GM18867 (cell line): ENCODE data around the gene COX7A2L.
A peak's percentile ranks its signal among the peaks of the same experiment; 100 is the strongest.
"Not testable (repeated sequence)": the region's sequence is repeated elsewhere in the genome, so short reads cannot be mapped to it uniquely, and the experiment has no call there.

ENCODE experiments used
- ATAC-seq: cut with Tn5 transposase; IDR thresholded peaks from one replicate; pipeline ENCODE4 v1.9.1; 2021; ENCODE audit warnings: mild to moderate bottlenecking, moderate library complexity; ENCODE audit not compliant: unreplicated experiment

Gene COX7A2L

GRCh38 chr2:42360890-42361727 is at the start of gene COX7A2L:
TSS of gene COX7A2L (minus strand) at chr2:42361217. CDS start at chr2:42361161, 56 bp downstream.
- peak; percentile 90 for ATAC-seq

- no peak for ATAC-seq
Observed at GRCh38 chr2:42408009-42408408, 47.0 kb upstream of the COX7A2L start.

GRCh38 chr2:42407476-42407875 is 46.5 kb upstream of the COX7A2L start:
- no peak for ATAC-seq

- ATAC-seq = no peak
Observed at GRCh38 chr2:42404676-42405075, 43.7 kb upstream of the COX7A2L start.

GRCh38 chr2:42401773-42402172 is 40.8 kb upstream of the COX7A2L start:
- no peak for ATAC-seq

GRCh38 chr2:42398052-42398451 is 37.0 kb upstream of the COX7A2L start:
- ATAC-seq = not testable (repeated sequence)

- not testable (repeated sequence) for ATAC-seq
Observed at GRCh38 chr2:42393320-42393719, 32.3 kb upstream of the COX7A2L start.

GRCh38 chr2:42392191-42392590 is 31.2 kb upstream of the COX7A2L start:
- no peak for ATAC-seq

- no peak for ATAC-seq
Observed at GRCh38 chr2:42390401-42390969, 29.5 kb upstream of the COX7A2L start.

GRCh38 chr2:42386682-42387081 is 25.7 kb upstream of the COX7A2L start:
- ATAC-seq = peak; percentile 66

- no peak for ATAC-seq
Observed at GRCh38 chr2:42385225-42385624, 24.2 kb upstream of the COX7A2L start.

- ATAC-seq = no peak
Observed at GRCh38 chr2:42383855-42384530, 23.0 kb upstream of the COX7A2L start.

- no peak for ATAC-seq
Observed at GRCh38 chr2:42382144-42382543, 21.1 kb upstream of the COX7A2L start.

GRCh38 chr2:42380026-42380425 is 19.0 kb upstream of the COX7A2L start:
- not testable (repeated sequence) for ATAC-seq

- no peak for ATAC-seq
Observed at GRCh38 chr2:42378415-42378814, 17.4 kb upstream of the COX7A2L start.

- peak; percentile 52 for ATAC-seq
Observed at GRCh38 chr2:42376758-42377157, 15.7 kb upstream of the COX7A2L start.

GRCh38 chr2:42372474-42373200 is 11.6 kb upstream of the COX7A2L start:
- ATAC-seq = no peak

- no peak for ATAC-seq
Observed at GRCh38 chr2:42371611-42372473, 10.8 kb upstream of the COX7A2L start.

GRCh38 chr2:42369532-42370229 is 8.7 kb upstream of the COX7A2L start:
- ATAC-seq = no peak
